ENCODE measurements around the gene PRKN. TPM values are rescaled to one million over a fixed set of nuclear protein-coding genes. Genes with fewer than 3 reads are reported as not detected.

PRKN gene
- total and polyA plus RNA-seq, 2 experiments from 2014 or later, result 0.10 to 0.84 TPM

GRCh38 chr6:162770136-162770535, 42.6 kb upstream of the PRKN start (continued):
- TF ChIP-seq POLR2AphosphoS5 (IDR thresholded peaks at IDR 0.05; ENCODE audit: low read depth), result no peak
- no peak for TF ChIP-seq REST (IDR thresholded peaks at IDR 0.05; ENCODE audit: unreplicated experiment)
- no peak for TF ChIP-seq ZNF331 (CRISPR knock-in tag; IDR thresholded peaks at IDR 0.05; ENCODE audit: low read depth)
- TF ChIP-seq CREB1 (CRISPR knock-in tag; IDR thresholded peaks at IDR 0.05; ENCODE audit: low read depth), result no peak

- ATAC-seq, result no peak
- no peaks in the 10 kb centered on the region for H3K27me3 Mint-ChIP-seq (ENCODE audit: insufficient read depth, low read depth, poor library complexity)
- TF ChIP-seq NANOG (IDR thresholded peaks at IDR 0.05; ENCODE audit: borderline replicate concordance) (no peak), JUNB (IDR thresholded peaks at IDR 0.05; ENCODE audit: unreplicated experiment) (no peak), POLR2AphosphoS5 (IDR thresholded peaks at IDR 0.05; ENCODE audit: low read depth) (no peak), STAT1 (IDR thresholded peaks at IDR 0.05; ENCODE audit: unreplicated experiment) (no peak), ETS1 (IDR thresholded peaks at IDR 0.05) (no peak), ZNF331 (CRISPR knock-in tag; IDR thresholded peaks at IDR 0.05; ENCODE audit: low read depth) (no peak), ZNF462 (CRISPR knock-in tag; IDR thresholded peaks at IDR 0.05) (no peak), CREB1 (CRISPR knock-in tag; IDR thresholded peaks at IDR 0.05; ENCODE audit: low read depth) (no peak), ZNF114 (CRISPR knock-in tag; IDR thresholded peaks at IDR 0.05) (no peak), EZH2phosphoT487 (IDR thresholded peaks at IDR 0.05; ENCODE audit: unreplicated experiment) (no peak), REST (IDR thresholded peaks at IDR 0.05; ENCODE audit: unreplicated experiment) (no peak)
Measured at GRCh38 chr6:162753775-162754174, 26.2 kb upstream of the PRKN start.

More at GRCh38 chr6:162753775-162754174, 26.2 kb upstream of the PRKN start:
- Histone ChIP-seq H3K4me1 (ENCODE audit: insufficient read depth) (no peaks in the 10 kb centered on the region), H3K27ac (ENCODE audit: low read depth) (no peak overlapping the region), H3K4me3 (no peak overlapping the region), H3K79me2 (replicated peaks; ENCODE audit: insufficient read depth) (no peaks in the 10 kb centered on the region), H4K20me1 (replicated peaks; ENCODE audit: insufficient read depth) (no peaks in the 10 kb centered on the region), H3K4me2 (no peak overlapping the region), H3K36me3 (ENCODE audit: insufficient read depth) (no peaks in the 10 kb centered on the region), H3K9me2 (ENCODE audit: insufficient read depth) (no peaks in the 10 kb centered on the region), H2AFZ (no peak overlapping the region), H3F3A (replicated peaks; ENCODE audit: low read depth) (no peaks in the 10 kb centered on the region), H3K27me3 (ENCODE audit: insufficient read depth) (no peaks in the 10 kb centered on the region)
- H3K36me3 Mint-ChIP-seq (ENCODE audit: low read depth), result no peaks in the 10 kb centered on the region
- no peaks in the 10 kb centered on the region for H3K9me3 Mint-ChIP-seq
- no peak overlapping the region for H3K4me3 Mint-ChIP-seq
- H3K4me1 Mint-ChIP-seq, result no peaks in the 10 kb centered on the region
- H3K27ac Mint-ChIP-seq, result no peak overlapping the region
- DNase-seq (ENCODE audit: low spot score), result no peak

Measured in GM23338 (cell line).